Spleen (tissue), 11 donors: ENCODE measurements around the gene ARHGAP6. TPM values are rescaled to one million over a fixed set of nuclear protein-coding genes. Genes with fewer than 3 reads are reported as not detected.

Experiments
- DNase-seq: peaks from one replicate; pipeline ENCODE4 v3.0.0-alpha.2; 2020
- H3K27ac ChIP-seq, 8 donors: fragments of 200-600 bp; sonication (generic) in 7 of 8; 1 replicate in 4 of 8; 2 replicates in 4 of 8; pipeline versions ENCODE4 v1.5.0 to v1.8.0; 2016 to 2021; ENCODE audit warnings: inconsistent platforms in 4 of 8, mild to moderate bottlenecking in 4 of 8, moderate library complexity in 1 of 8
- H3K27me3 ChIP-seq, 7 donors: fragments of 200-600 bp; sonication (generic) in 6 of 7; replicated peaks in 1 of 7; 1 replicate in 4 of 7; 2 replicates in 3 of 7; pipeline versions ENCODE4 v1.5.0 to v1.8.0; 2016 to 2021; ENCODE audit warnings: inconsistent platforms in 3 of 7, mild to moderate bottlenecking in 1 of 7
- H3K36me3 ChIP-seq, 6 donors: fragments of 200-600 bp; sonication (generic) in 5 of 6; 1 replicate in 4 of 6; 2 replicates in 2 of 6; pipeline versions ENCODE4 v1.5.0 to v1.8.0; 2016 to 2021; ENCODE audit warnings: inconsistent platforms in 2 of 6
- H3K4me1 ChIP-seq, 6 donors: fragments of 200-600 bp; sonication (generic) in 5 of 6; 1 replicate in 3 of 6; 2 replicates in 3 of 6; pipeline versions ENCODE4 v1.5.0 to v1.8.0; 2016 to 2021; ENCODE audit warnings: inconsistent platforms in 3 of 6
- H3K4me3 ChIP-seq, 8 donors: fragments of 200-600 bp; sonication (generic) in 7 of 8; 1 replicate in 4 of 8; 2 replicates in 4 of 8; pipeline versions ENCODE4 v1.5.0 to v1.8.0; 2016 to 2021; ENCODE audit warnings: inconsistent platforms in 4 of 8, mild to moderate bottlenecking in 4 of 8, moderate library complexity in 2 of 8
- H3K9me3 ChIP-seq, 8 donors: fragments of 200-600 bp; sonication (generic) in 7 of 8; 1 replicate in 4 of 8; 2 replicates in 4 of 8; pipeline versions ENCODE4 v1.5.0 to v1.8.0; 2016 to 2021; ENCODE audit warnings: inconsistent platforms in 4 of 8
- POLR2A ChIP-seq, 3 donors: fragments of 450-650 bp; IDR thresholded peaks; one replicate each; pipeline ENCODE4 v1.5.1; 2017; ENCODE audit warnings: antibody characterized with exemption in 3 of 3, mild to moderate bottlenecking in 1 of 3
- POLR2AphosphoS5 ChIP-seq, 3 donors: sonication (generic); formaldehyde crosslinking; IDR thresholded peaks; one replicate each; pipeline ENCODE4 v1.5.1; 2017; ENCODE audit warnings: antibody characterized with exemption in 3 of 3
- WGBS, 5 donors: extraction: QIAGEN DNeasy Blood & Tissue Kit in 3 of 5; methylation state at CpG; one replicate each; pipeline versions ENCODE4 v1.1.5 to v1.1.7; 2013 to 2018; 5-methylcytosine and 5-hydroxymethylcytosine counted together
- intact Hi-C: fragments of 100-400 bp; cut with DNase I; formaldehyde crosslinking; loops from one replicate; pipeline ENCODE4 v1.15.0; 2023; ENCODE audit warnings: low total_unique reads
- polyA plus RNA-seq, 3 donors: library from polyadenylated mRNA; stranded (reverse); fragments of 200-250 nt; gene quantifications; one replicate each; pipeline ENCODE4 v1.2.1, GENCODE V29; 2013
- total RNA-seq, 7 donors: library from RNA; depleted of rRNA in 3 of 7; stranded (reverse); fragments of >200 nt in 3 of 7; fragmentation: NEBNext Ultra II Directional in 4 of 7; extraction: Animal tissue kit (Norgen Biotek cat#: 25700) in 4 of 7; gene quantifications; one replicate each; pipeline versions ENCODE4 v1.1.0 to v1.2.1, GENCODE V29; 2016 to 2021
- TF ChIP-seq, protein P1 (sequence below), 11 experiments: fragments of 200-600 bp in 7 of 11; fragments of 450-650 bp in 4 of 11; sonication (generic) in 4 of 11; IDR thresholded peaks in 8 of 11; conservative IDR thresholded peaks in 3 of 11; 1 replicate in 7 of 11; 2 replicates in 4 of 11; pipeline versions ENCODE4 v1.4.0 to v1.8.0; 2016 to 2021; ENCODE audit warnings: antibody characterized with exemption in 11 of 11, inconsistent platforms in 4 of 11, mild to moderate bottlenecking in 1 of 11
- donor health status: healthy with polysubstance abuse.
- donor health status: DM: no; HTN: no; CAD: no; lungs with moderate emphysema.
- donor health status: DM: no; HTN: no; CAD: no.
- donor health status: Bipolar disorder and iron deficiency.
- donor health status: healthy.
- donor health status: DM: no; HTN: no; CAD: no.
- donor health status: DM: yes; HTN: yes; CAD: no.

ARHGAP6 gene
- total and polyA plus RNA-seq, 10 donors = 2.0 to 20.8 (median 12.7) TPM

DNA sequence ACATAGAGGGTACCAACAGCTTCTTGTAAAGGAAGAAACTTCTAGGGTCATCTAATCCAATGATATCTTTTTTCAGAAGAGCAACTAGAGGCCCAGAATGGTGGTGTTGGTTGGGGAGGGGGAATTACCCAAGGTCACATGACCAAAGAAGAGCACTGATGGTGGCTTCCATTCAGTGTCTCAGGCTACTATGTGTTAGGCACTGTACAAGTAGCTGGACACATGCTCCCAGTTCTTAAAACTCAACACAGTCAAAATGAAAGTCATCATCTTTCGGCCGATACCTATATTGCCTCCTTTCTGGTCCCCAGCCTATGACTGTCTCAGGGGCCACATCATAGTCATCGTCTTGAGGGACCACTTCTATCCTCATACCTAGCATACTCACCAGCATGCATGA, 88.1 kb downstream of the ARHGAP6 start:
- Histone ChIP-seq H3K4me1 (no peaks in the 10 kb centered on the region), H3K9me3 (no peaks in the 10 kb centered on the region), H3K4me3 (no peak overlapping the region), H3K36me3 (no peaks in the 10 kb centered on the region), H3K27me3 (no peaks in the 10 kb centered on the region), H3K27ac (no peak overlapping the region)
- DNase-seq = no peak
- intact Hi-C loops = no loop called here
- 85 to 96% (median 90%) methylated on average over 3 of the region's 3 CpGs for WGBS, 5 donors
- TF ChIP-seq POLR2A (IDR thresholded peaks at IDR 0.05) (no peak), POLR2AphosphoS5 (IDR thresholded peaks at IDR 0.05) (no peak)
- TF ChIP-seq, protein P1, sequence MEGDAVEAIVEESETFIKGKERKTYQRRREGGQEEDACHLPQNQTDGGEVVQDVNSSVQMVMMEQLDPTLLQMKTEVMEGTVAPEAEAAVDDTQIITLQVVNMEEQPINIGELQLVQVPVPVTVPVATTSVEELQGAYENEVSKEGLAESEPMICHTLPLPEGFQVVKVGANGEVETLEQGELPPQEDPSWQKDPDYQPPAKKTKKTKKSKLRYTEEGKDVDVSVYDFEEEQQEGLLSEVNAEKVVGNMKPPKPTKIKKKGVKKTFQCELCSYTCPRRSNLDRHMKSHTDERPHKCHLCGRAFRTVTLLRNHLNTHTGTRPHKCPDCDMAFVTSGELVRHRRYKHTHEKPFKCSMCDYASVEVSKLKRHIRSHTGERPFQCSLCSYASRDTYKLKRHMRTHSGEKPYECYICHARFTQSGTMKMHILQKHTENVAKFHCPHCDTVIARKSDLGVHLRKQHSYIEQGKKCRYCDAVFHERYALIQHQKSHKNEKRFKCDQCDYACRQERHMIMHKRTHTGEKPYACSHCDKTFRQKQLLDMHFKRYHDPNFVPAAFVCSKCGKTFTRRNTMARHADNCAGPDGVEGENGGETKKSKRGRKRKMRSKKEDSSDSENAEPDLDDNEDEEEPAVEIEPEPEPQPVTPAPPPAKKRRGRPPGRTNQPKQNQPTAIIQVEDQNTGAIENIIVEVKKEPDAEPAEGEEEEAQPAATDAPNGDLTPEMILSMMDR (IDR thresholded peaks at IDR 0.05 in 8 of 11, conservative IDR thresholded peaks at IDR 0.05 in 3 of 11) = no peak

DNA sequence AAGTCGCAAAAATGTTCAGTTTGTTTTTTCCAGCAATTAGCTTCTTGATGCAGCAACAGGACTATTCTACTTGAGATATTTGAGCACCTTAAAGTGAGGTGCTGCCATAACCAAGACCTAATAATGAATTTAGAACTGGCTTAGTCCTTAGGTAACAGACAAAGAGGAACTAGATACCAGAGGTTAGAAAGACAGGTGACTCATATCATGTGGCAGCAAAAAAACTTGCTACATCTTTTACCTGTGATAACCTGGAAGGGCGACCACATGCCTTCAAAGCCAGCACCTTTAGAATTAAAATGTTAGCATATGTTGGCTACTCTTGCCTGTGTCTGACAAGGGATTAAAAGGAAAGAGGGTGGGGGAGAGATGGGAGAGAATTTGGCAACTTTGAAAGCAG, 90.4 kb downstream of the ARHGAP6 start:
- no peak overlapping the region for H3K27ac ChIP-seq
- no peaks in the 10 kb centered on the region for H3K27me3 ChIP-seq
- H3K4me3 ChIP-seq = no peak overlapping the region
- intact Hi-C loops = no loop called here
- no peaks in the 10 kb centered on the region for H3K4me1 ChIP-seq
- no peak for DNase-seq
- no peaks in the 10 kb centered on the region for H3K36me3 ChIP-seq
- H3K9me3 ChIP-seq = no peaks in the 10 kb centered on the region
- TF ChIP-seq POLR2A (IDR thresholded peaks at IDR 0.05) (no peak), POLR2AphosphoS5 (IDR thresholded peaks at IDR 0.05) (no peak)
- TF ChIP-seq, protein P1 (IDR thresholded peaks at IDR 0.05 in 8 of 11, conservative IDR thresholded peaks at IDR 0.05 in 3 of 11) = no peak
- 73 to 97% (median 86%) methylated on average over 2 of the region's 2 CpGs for WGBS, 5 donors

DNA sequence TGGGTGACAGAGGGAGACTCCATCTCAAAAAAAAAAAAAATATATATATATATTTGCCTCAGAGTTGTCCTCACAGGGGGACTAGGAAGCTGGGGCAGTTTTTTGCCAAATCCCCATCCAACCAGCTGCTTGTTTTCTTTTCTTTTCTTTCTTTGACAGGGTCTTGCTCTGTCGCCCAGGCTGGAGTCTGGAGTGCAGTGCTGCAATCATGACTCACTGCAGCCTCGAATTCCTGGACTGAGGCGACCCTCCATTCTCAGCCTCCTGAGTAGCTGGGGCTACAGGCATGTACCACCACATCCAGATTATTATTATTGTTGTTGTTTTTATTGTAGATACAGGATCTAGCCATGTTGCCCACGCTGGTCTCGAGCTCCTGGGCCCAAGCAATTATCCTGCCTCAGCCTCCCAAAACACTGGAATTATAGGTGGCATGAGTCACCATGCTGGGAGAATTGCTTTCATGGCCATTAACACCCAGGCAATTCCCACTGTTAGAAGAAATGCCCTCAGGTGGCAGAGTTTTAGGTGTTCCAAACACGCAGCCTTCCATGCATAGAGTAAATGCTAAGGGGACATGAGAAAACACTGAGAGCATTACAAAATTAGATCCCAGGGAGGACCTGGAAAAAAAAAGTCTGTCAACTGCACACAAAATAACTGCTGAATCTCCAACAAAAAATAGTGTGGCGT, 98.0 kb downstream of the ARHGAP6 start:
- 65 to 88% (median 78%) methylated on average over 5 to 7 of the region's 7 CpGs for WGBS, 5 donors
- H3K27ac ChIP-seq = no peak overlapping the region
- H3K27me3 ChIP-seq = no peaks in the 10 kb centered on the region
- no peak for DNase-seq
- no peaks in the 10 kb centered on the region for H3K36me3 ChIP-seq
- H3K4me1 ChIP-seq = no peaks in the 10 kb centered on the region
- no peaks in the 10 kb centered on the region for H3K9me3 ChIP-seq
- no peak overlapping the region for H3K4me3 ChIP-seq
- TF ChIP-seq POLR2A (IDR thresholded peaks at IDR 0.05) (no peak), POLR2AphosphoS5 (IDR thresholded peaks at IDR 0.05) (no peak)
- TF ChIP-seq, protein P1 (IDR thresholded peaks at IDR 0.05 in 8 of 11, conservative IDR thresholded peaks at IDR 0.05 in 3 of 11) = no peak
- intact Hi-C loops = no loop called here

DNA sequence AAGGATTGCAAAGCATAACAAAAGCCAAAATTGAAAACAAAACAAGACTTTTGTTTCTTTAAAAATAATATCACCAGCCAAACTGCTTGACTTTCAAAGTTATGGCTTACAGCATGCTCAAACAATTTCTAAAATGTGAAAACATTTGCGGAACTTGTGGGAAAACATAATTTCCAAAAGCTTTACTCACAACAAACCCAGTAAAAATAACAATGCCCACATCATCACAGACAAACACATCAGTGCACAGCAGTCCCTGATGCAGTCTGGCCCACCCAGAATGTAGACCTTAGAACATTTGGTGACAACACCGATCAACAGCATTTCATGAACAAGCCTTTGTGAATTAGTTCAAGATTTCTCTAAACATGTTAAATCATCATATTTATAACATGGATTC, 98.9 kb downstream of the ARHGAP6 start:
- no peaks in the 10 kb centered on the region for H3K9me3 ChIP-seq
- no peak for TF ChIP-seq POLR2AphosphoS5 (IDR thresholded peaks at IDR 0.05)
- TF ChIP-seq, protein P1 (IDR thresholded peaks at IDR 0.05 in 8 of 11, conservative IDR thresholded peaks at IDR 0.05 in 3 of 11) = no peak
- TF ChIP-seq POLR2A (IDR thresholded peaks at IDR 0.05) = no peak
- no peak overlapping the region for H3K4me3 ChIP-seq
- intact Hi-C loops = no loop called here
- DNase-seq = no peak
- H3K36me3 ChIP-seq = no peaks in the 10 kb centered on the region
- H3K27me3 ChIP-seq = no peaks in the 10 kb centered on the region
- no peak overlapping the region for H3K27ac ChIP-seq
- WGBS, 5 donors = 85 to 94% (median 90%) methylated on average over 2 of the region's 2 CpGs
- H3K4me1 ChIP-seq = no peaks in the 10 kb centered on the region
